NCI-H146 treated with DMSO at 0.1 percent for 48 hours (cell line): ENCODE data around the gene CLDN34.

Experiments used
- DNase-seq: peaks from one replicate; lab custom pipeline; 2025; ENCODE audit not compliant: unreplicated experiment; lab: John Stamatoyannopoulos, UW

CLDN34 gene

DNA sequence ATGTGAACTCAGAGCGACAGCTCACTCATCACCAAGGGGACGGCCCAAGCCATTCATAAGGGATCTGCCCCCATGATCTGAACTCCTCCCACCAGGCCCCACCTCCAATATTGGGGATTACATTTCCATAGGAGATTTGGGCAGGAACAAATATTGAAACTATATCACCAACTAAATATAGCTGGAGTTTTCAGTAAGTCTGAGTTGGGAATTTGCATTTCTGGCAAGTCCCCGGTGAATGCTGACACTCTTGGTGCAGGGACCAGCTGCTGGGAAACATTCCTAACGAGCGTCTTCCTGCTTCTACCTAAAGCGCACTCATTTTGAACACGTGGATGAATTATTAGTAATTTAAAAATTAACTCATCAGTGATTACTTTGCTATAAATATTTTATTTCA lies 13.2 kb downstream of the CLDN34 start:
- DNase-seq = no peak

DNA sequence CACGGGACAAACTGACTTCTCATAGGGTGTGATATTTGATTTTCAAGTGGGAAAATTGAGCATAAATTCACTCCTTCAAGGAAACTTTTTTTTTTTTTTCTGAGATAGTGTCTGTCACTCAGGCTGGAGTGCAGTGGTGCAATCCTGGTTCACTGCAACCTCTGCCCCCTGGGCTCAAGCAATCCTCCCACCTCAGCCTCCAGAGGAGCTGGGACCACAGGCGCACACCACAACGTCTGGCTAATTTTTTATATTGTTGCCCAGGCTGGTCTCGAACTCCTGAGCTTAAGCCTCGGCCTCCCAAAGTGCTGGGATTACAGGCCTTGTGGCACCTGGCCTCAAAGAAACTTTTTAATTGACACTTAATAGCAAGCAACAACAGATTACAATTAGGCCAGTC lies 13.8 kb downstream of the CLDN34 start:
- no peak for DNase-seq

DNA sequence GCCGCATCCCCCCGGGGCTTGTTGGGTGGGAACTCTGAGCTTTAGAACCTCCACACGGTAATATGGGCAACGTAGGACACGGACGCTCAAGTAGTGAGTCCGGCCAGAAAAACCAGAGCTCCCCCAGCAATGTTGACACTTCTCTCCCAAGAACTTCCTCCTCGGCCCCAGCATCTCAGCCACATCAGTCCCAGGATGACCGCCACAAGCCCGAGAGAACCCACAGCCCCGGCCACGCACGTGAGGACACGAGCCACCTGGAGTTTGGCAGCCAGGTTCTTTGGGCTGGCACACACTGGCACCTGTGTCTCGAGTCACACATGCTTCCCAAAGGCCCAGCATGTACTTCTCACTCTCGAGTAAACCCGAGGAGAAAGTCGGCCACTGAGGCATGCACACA lies 16.3 kb downstream of the CLDN34 start:
- no peak for DNase-seq

DNA sequence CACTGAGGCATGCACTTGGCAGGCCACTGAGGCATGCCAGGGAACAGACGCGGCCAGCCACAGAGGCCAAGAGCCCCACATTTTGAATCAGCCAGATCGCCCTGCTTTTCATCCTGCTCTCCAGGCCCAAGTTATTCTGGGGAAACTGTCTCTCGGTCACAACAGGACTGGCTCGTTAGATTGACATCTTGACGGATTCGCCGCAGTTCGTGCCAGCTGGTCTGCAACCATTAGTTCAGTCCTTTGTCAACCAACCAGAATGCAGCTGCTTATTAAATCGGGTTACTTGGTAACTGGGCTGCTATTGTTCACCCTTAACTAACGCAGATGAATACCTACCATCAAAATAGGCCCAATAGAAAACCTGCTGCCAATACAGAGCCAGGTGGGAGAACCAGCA lies 16.7 kb downstream of the CLDN34 start:
- DNase-seq = peak; percentile 3

DNA sequence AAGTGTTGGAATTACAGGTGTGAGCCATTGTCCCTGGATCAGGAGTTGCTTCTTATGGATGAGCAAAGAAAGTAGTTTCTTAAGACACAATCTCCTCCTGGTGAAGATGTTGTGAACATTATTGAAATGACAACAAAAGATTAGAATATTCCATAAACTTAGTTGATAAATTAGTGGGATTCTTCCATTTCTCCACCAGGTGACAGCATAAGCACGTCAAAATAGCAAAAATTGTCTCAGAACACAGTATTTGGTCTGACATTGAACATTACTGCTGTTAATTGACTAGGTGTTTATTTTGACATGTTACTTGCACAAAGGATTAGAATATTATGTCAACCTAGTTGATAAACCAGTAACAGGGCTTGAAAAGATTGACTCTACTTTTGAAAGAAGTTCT lies 21.6 kb downstream of the CLDN34 start:
- peak; percentile 1 for DNase-seq

DNA sequence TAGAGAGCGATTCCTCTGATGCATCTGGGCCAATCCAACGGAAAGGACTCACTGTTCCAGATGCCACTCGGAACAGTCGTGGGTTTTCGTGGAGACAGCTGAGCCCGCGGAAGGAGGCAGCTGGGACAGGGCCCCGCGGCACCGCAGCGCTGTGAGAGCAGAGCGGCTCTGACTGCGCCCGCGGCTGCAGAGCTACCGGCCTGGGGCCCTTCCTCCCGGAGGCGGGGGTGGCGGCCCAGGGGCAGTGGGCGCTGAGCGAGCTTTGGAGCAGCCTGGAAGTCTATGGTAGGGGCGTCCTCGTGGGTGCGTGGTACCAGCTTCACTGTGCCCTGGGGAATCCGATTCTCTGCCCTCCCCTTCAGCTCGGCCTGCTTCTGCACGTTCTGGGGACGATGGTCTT lies 24.9 kb downstream of the CLDN34 start:
- no peak for DNase-seq

DNA sequence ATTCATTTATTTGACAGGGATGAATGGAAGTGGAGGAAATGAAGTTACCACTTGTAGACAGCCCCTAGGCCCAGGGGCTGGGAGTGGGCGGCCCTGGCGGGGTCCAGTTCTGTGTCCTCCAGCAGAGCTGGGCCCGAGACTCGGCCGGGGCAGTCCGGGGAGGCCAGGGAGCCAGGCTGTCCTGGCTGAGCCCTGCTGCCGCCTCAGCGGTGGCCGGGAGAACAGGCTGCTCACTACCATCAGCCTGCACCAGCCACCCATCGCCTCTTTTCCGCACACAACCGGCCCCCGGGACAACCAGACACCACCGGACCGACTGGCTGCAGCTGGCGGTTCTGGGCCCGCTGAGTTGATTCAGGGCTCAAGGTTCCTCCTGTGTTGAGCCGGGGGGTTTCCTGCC lies 25.6 kb downstream of the CLDN34 start:
- DNase-seq = no peak

DNA sequence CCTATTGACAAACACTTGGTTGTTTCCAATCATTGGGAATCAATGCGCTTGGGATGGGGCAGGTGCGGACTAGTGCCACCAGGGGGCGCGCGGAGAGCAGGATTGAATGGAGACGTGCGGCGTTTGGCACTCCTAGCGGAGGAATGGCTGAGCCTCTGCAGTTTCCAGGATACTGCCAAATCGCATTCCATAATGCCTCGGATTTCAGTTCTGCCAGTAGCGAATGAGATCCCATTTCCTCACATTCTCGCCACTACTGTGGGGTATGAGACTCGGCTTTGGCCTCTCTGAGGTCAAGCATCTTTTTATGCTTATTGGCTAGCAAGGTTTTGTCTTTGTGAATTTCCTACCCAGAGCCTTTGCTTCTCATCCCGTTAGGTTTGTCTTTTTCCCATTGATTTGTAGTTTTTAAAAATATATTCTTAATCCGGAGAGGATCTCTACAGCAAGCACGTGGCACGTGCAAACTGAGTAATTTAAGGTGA lies 28.7 kb downstream of the CLDN34 start:
- peak; percentile 43 for DNase-seq

DNA sequence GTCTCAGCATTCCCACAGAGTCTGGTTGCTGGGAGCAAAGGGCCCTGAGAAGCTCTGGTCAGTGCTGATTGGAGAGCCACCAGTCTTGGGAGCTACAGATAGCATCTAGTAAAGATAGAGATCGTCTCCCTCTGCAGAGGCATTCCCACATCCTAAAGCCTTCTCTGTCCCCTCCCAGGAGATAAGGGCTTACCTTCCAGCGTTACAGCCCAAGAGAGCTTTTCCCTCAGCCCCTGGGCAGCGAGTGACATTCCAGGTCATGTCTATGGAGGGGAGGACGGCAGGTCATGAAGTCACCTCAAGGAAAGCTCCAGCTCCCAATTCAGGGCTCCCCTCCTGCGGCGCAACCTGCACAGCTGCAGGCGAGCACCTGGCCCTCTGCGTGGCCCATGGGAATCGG lies 29.9 kb downstream of the CLDN34 start:
- no peak for DNase-seq

DNA sequence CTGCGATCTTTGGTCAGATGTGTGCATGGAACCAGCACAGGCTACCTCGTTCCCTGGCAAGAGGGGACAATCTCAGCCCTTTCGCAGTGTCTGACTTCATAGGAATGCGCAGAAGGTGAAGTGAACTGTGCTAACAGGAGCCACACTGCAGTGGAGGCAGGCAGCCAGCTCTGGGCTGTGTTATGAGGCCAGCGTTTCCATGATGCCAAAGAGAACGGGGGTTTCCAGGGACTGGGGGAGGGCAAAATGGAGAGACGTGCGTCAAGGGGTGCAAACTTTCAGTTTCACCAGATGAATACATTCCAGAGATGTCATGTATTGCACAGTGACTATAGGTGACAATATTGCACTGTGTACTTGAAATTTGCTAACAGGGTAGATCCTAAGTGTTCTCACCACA lies 30.4 kb downstream of the CLDN34 start:
- DNase-seq = no peak

DNA sequence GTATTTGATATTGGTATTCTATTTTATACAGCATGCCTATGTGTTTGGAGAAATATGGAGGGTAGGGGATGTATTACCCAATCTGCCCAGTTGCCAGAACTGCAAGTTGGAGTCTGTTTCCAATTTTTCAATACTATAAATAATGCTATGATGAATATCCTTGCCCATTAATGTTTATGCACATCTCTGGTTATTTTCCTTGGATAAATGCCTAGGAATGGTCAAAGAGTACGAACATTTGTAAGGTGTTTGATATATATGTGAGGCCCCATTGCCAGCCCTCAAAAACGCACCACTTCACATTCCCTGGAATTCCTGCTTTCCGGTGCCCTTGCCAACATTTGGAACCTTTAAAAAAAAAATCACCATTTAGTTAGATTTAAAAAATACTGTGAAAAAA lies 34.3 kb downstream of the CLDN34 start:
- DNase-seq = no peak

DNA sequence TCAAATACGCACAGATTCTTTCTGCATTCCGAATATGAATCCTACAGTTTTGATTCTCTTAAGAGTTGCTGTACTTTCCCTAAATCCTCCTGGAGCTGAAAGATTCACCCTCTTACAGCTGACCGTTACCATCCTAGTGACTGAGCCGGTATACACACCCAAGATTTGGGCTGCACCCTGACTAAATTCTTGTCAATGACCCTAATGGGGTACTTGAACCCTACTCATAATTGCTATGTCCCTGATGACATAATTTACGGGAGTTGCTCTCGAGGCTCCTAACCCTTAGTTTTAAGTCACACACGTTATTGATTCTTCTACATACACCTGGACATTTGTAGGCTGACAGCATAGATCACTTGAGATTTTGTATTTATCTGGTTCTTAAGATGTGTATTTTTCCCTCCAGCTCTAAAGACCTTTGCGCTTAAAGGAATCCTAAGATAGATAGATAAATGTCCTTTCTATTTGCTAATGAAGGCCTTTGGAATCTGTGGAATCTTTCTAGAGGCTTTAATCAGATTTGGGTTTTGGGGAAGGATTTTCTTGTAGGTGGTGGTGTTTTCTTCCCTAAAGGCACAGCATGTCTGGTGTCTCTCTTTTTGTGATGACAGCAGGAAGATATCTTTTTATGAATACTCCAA lies 37.8 kb downstream of the CLDN34 start:
- no peak for DNase-seq

DNA sequence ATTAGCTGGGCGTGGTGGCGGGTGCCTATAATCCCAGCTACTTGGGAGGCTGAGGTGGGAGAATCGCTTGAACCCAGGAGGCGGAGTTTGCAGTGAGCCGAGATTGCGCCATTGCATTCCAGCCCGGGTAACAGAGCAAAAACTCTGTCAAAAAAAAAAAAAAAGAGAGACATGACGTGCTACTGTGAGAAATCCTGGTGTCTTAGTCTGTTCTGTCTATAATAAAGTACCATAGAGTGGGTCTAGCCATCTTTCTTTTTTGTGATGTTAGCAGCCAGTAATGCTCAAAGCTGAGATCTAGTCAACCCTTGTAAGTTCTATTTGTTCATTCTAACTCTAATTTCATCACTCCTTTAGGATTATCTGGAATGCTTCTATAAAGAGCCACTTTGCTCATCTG lies 38.9 kb downstream of the CLDN34 start:
- DNase-seq = no peak

DNA sequence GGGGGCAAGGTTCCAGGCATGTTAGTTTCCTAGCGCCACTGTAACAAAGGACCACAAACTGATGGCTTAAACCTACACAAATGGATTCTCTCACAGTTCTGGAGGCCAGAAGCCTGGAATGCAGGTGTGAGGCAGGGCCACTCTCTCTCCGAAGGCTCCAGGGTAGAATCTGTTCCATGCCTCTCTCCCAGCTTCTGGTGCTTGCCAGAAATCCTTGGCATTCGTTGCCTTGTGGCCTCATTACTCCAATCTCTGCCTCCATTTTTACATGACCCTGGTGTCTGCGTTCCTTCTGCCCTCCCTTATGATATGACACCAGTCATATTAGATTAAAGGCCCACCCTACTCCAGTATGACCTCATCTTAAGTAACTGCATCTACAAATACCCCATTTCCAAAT lies 39.6 kb downstream of the CLDN34 start:
- DNase-seq = no peak

DNA sequence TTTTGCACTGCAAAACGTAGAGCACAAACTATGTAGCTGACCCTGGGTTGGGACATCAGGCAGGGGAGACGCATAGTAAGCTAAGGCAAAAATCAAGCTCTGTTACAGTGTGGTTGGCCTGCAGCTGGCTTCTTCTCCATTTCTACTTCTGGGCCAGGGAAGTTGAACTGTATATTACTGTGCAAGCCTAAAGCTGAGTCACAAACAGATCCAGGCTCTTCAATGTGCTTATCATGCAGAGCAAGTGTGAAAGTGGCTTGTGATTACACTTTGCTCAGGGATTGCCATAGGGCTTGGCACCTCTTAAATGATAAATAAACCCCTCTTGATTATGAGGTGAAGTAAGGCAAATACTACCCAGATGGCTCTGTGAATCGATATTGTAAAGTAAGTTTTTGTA lies 40.5 kb downstream of the CLDN34 start:
- peak; percentile 50 for DNase-seq

DNA sequence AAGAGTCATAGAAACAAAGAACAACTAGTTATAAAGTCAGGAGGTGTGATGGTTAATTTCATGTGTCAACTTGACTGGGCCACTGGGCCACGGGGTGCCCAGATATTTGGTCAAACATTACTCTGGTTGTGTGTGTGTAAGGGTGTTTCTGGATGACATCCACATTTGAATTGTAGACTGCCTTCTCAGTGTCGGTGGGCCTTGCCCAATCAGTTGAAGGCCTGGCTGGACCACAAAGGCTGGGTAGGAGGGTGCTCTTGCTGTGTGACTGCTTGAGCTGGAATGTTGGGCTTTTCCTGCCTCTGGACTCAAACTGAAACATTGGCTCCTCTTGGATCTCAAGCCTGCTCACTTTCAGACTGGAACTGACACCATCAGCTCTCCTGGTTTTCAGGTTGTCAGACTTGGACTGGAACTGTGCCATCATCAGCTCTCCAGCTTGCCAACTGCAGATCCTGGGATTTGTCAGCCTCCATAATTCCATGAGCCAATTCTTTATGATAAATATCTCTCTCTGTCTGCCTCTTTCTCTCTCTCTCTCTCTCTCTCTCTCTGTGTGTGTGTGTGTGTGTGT lies 41.4 kb downstream of the CLDN34 start:
- no peak for DNase-seq

DNA sequence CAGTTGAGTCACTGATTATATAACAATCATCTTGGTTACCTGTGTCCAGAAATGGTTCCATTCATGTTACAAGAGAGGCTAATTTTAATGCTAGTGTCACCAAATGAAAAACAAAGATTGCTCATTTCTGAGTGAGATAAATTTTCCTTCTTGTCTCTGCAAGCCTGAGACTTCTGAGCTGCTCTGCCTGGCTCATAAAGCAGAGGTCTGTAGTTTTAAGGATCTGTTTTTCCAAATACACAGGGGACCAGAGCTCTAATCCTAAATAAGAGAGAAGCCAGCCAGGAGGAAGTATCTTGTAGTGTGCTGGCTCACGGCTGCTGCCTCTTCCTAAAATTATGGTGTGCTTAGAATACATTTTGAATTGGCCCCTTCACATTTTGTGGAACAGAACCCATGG lies 42.6 kb downstream of the CLDN34 start:
- DNase-seq = no peak

DNA sequence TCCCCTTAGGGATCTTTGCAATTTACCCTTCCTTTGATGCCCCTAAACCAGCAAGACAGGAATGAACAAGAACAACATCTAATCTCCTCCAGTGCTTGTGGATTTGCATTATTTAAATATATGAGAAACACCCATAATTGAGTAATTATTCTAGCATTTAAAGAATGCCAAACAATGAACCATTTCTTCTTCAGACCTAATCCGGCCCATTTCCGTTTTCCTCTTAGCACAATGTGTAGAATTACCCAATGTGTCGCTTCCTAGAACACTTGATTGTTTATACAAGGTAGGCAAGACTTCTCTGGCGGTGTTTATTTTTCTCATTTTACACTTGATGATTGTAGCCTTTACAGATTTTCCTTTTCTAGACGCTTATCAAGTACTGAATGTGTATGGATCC lies 43.5 kb downstream of the CLDN34 start:
- DNase-seq = no peak

DNA sequence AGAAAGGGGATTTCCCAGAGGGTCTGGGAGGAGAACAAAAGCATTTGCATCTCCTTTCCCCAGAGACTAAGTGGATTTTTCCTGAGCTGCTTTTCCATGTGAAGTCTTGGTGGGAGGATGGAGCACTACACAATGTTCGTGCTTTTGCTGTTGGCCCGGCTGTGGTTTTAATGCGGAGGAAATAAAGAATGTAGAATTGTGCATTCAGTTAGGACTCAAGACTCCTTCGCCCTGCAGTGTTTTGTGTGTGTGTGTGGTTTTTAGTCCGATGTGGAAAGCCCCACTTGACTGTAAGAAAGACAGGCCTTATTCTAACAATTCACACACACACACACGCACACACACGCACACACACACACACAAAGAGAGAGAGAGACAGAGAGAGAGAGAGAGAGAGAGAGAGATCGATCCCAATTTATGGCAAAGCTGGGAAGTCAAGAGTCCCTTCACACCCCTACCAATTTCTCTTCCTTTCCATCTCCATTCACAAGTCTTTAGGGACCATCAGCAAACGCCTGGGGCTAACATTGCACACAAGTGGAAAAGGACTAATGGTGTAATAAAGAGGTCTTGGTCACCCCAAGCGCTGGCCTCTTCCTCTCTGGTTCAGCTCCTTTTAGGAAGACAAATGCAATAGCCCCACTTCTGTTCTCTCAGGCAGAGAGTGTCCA lies 44.2 kb downstream of the CLDN34 start:
- DNase-seq = no peak

DNA sequence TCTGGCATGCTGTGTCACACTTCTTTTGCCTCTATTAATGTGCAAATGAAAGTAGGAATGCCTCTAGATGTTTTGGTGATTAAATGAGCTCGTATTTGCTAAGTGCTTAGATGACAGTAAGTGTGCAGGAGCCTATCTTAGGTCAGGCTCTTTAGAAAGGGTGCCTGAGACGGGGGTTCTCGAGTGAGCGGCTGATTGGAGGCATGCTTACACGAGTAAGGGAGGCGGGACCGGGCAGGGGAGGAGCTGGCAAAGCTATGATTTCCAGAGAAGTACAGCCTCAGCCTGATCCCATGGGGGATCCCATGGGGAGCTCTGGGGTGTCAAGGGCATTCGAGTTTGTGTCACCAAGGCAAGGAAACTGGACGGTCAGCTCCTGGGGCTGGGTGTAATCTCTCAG lies 44.8 kb downstream of the CLDN34 start:
- DNase-seq = no peak

DNA sequence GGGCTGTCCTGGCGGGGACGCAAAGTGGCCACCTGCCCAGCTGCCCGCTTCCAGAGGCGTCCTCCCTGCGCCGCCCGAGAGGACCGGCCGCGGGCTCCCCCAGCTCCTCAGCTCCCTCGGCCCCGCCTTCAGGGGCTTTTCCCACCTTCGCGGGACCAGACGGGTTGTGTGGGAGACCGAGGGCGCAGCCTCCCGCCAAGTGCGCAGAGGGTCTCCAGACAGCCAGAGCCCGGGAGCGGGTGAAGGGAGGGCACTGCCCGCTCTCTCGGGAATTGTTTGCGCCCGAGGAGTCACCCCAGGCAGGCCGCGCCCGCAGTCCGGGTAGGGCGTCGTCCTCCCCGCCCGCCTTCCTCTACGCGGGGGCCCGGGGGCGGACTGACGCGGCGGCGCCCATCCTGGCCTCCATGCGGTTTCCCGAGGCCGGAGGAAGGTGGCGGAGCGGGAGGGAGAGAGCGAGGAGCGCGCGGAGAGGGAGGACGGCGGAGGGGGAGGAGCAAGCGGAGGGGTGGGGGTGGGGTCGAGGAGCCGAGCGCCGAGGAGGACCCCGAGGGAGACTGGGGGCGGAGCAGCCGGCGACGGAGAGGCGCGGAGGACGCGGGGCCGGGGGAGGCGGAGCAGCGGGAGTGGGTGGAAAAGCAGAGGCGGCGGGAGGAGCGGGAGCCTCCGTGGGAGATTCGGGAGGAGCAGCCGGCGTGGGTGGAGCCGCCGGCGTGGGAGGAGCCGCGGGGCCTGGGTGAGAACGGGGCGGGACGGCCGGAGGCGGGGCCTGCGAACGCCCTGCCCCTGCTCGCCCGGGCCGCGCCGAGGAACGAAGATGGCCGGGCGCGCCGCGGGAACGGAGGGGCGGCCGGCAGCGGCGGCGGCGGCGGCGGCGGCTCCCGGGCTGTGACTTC lies 47.5 kb downstream of the CLDN34 start:
- DNase-seq = peak; percentile 71

DNA sequence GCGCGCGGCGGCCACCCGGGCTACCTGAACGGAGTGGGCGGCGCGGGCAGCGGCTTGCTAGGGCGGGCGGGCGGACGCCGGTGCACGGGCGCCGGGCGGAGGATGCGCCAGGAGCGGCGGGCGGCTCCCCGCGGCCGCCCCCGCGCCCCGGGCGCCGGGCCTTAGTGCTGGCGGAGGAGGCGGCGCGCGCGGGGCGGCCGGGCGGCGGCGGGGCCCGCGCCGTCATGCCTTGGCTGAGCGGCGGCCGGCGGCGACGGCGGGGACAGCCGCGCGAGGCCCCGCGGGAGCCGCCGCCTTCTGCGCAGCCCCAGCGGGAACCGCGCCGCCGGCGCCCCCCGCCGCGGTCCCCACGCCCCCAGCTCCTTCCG lies 48.2 kb downstream of the CLDN34 start:
- DNase-seq = no peak
